Keratinocyte (primary cell): ENCODE measurements around the gene CCDC32. TPM values are rescaled to one million over a fixed set of nuclear protein-coding genes. Genes with fewer than 3 reads are reported as not detected.
A peak's percentile ranks its signal among the peaks of the same experiment; 100 is the strongest.

Experiments
- DNase-seq: peaks from one replicate; pipeline ENCODE4 v3.0.0-alpha.2; 2011; ENCODE audit warnings: low read depth, missing footprints, low spot score
- FAIRE-seq: peaks from 2 replicates; lab custom pipeline; 2011; peaks lifted over from hg19 to GRCh38; lab: Jason Lieb, UNC
- H2AFZ ChIP-seq: 2 replicates; pipeline ENCODE4 v1.6.0; 2012; ENCODE audit warnings: low read length, control low read depth, inconsistent platforms; ENCODE audit not compliant: control insufficient read depth
- H3K27ac ChIP-seq: 2 replicates; pipeline ENCODE4 v1.5.1; 2011; ENCODE audit warnings: low read length; ENCODE audit not compliant: control insufficient read depth, insufficient read depth
- H3K27me3 ChIP-seq: 3 replicates; pipeline ENCODE4 v1.6.0; 2011; ENCODE audit warnings: low read length; ENCODE audit not compliant: control insufficient read depth, insufficient read depth; ENCODE audit errors: extremely low read depth
- H3K36me3 ChIP-seq, 2 experiments: 2 replicates in 1 of 2; 3 replicates in 1 of 2; pipeline ENCODE4 v1.5.1; 2011; ENCODE audit warnings: low read length in 2 of 2, mild to moderate bottlenecking in 1 of 2; ENCODE audit not compliant: control insufficient read depth in 2 of 2, insufficient read depth in 2 of 2; ENCODE audit errors: extremely low read depth in 1 of 2
- H3K4me1 ChIP-seq: 3 replicates; pipeline ENCODE4 v1.5.1; 2011; ENCODE audit warnings: low read length; ENCODE audit not compliant: control insufficient read depth, insufficient read depth; ENCODE audit errors: extremely low read depth
- H3K4me2 ChIP-seq: 3 replicates; pipeline ENCODE4 v1.6.0; 2011; ENCODE audit warnings: low read depth, low read length; ENCODE audit not compliant: control insufficient read depth, insufficient read depth; ENCODE audit errors: extremely low read depth
- H3K4me3 ChIP-seq, 3 experiments: fragments of 200-600 bp in 1 of 3; sonication (generic) in 1 of 3; 2 replicates in 2 of 3; 3 replicates in 1 of 3; pipeline ENCODE4 v1.5.1; 2011 to 2016; ENCODE audit warnings: low read length in 3 of 3, mild to moderate bottlenecking in 3 of 3, control low read depth in 2 of 3, inconsistent platforms in 1 of 3, low read depth in 1 of 3, mixed read lengths in 1 of 3, mixed run types in 1 of 3, moderate library complexity in 1 of 3; ENCODE audit not compliant: control insufficient read depth in 2 of 3, insufficient read depth in 2 of 3; ENCODE audit errors: extremely low read depth in 1 of 3
- H3K79me2 ChIP-seq: 2 replicates; pipeline ENCODE4 v1.6.0; 2012; ENCODE audit warnings: low read length; ENCODE audit not compliant: control insufficient read depth, insufficient read depth
- H3K9ac ChIP-seq: 3 replicates; pipeline ENCODE4 v1.6.0; 2011; ENCODE audit warnings: low read length; ENCODE audit not compliant: control insufficient read depth, insufficient read depth; ENCODE audit errors: extremely low read depth
- H3K9me1 ChIP-seq: 3 replicates; pipeline ENCODE4 v1.6.0; 2011; ENCODE audit warnings: low read length; ENCODE audit not compliant: control insufficient read depth, insufficient read depth; ENCODE audit errors: extremely low read depth
- H3K9me3 ChIP-seq: 2 replicates; pipeline ENCODE4 v1.5.1; 2012; ENCODE audit warnings: low read depth, low read length; ENCODE audit not compliant: control insufficient read depth
- H4K20me1 ChIP-seq: 3 replicates; pipeline ENCODE4 v1.6.0; 2011; ENCODE audit warnings: low read length; ENCODE audit not compliant: control insufficient read depth, insufficient read depth; ENCODE audit errors: extremely low read depth
- CTCF ChIP-seq, 3 experiments: IDR thresholded peaks in 1 of 3; conservative IDR thresholded peaks in 1 of 3; optimal IDR thresholded peaks in 1 of 3; 2 replicates in 2 of 3; 3 replicates in 1 of 3; pipeline versions ENCODE3 to v1.5.1; 2011; ENCODE audit warnings: low read length in 3 of 3, mild to moderate bottlenecking in 3 of 3, moderate library complexity in 2 of 3, control low read depth in 1 of 3, inconsistent platforms in 1 of 3; ENCODE audit not compliant: insufficient read depth in 2 of 3; ENCODE audit errors: extremely low read depth in 1 of 3
- EZH2 ChIP-seq: IDR thresholded peaks from one replicate; pipeline ENCODE4 v1.6.1; 2012; ENCODE audit warnings: inconsistent platforms, mild to moderate bottlenecking, low read length, moderate library complexity
- dilution Hi-C: fragments of 300-500 bp; cut with MboI; formaldehyde crosslinking; loops from one replicate; pipeline ENCODE4 v1.7.0; 2020; ENCODE audit warnings: low sequenced_read_pairs; ENCODE audit not compliant: extremely low pct_ligation_motif_present
- polyA plus RNA-seq, 5 experiments: library from polyadenylated mRNA; depleted of rRNA in 3 of 5; stranded (reverse) in 3 of 5; stranded (forward) in 1 of 5; unstranded in 1 of 5; fragments of >200 nt; gene quantifications; 1 replicate in 1 of 5; 2 replicates in 3 of 5; 3 replicates in 1 of 5; pipeline versions ENCODE4 v1.2.1 to v1.2.3, GENCODE V29; 2011 to 2012; ENCODE audit warnings: missing spikeins in 2 of 5, low read depth in 1 of 5, low replicate concordance in 1 of 5

The CCDC32 gene
- polyA plus RNA-seq, 1 donor (not counting 4 experiments of a cell fraction or from before 2014, with no cell fraction given), result 18.0 TPM

- Histone ChIP-seq H3K36me3 (peaks cover 0 to 5% of the 10 kb centered on the region in 2 experiments), H4K20me1 (no peaks in the 10 kb centered on the region), H3K4me3 (no peak overlapping the region), H3K27ac (no peak overlapping the region), H3K4me2 (no peak overlapping the region), H3K79me2 (peaks cover 18% of the 10 kb centered on the region), H3K9me3 (no peaks in the 10 kb centered on the region), H2AFZ (no peak overlapping the region), H3K9ac (no peak overlapping the region), H3K9me1 (no peaks in the 10 kb centered on the region), H3K27me3 (no peaks in the 10 kb centered on the region), H3K4me1 (peaks cover 16% of the 10 kb centered on the region)
- no peak for TF ChIP-seq CTCF (optimal IDR thresholded peaks at IDR 0.05 in 1 of 3, IDR thresholded peaks at IDR 0.05 in 1 of 3, conservative IDR thresholded peaks at IDR 0.05 in 1 of 3; ENCODE audit: extremely low read depth in 1 of 3, insufficient read depth in 2 of 3, low read length in 3 of 3)
- TF ChIP-seq EZH2, result no peak
- no peak for FAIRE-seq
- dilution Hi-C loops, result no loop called here
- DNase-seq, result no peak
These were observed 2.2 kb downstream of the CCDC32 start for GRCh38 chr15:40562691-40563090.

DNA sequence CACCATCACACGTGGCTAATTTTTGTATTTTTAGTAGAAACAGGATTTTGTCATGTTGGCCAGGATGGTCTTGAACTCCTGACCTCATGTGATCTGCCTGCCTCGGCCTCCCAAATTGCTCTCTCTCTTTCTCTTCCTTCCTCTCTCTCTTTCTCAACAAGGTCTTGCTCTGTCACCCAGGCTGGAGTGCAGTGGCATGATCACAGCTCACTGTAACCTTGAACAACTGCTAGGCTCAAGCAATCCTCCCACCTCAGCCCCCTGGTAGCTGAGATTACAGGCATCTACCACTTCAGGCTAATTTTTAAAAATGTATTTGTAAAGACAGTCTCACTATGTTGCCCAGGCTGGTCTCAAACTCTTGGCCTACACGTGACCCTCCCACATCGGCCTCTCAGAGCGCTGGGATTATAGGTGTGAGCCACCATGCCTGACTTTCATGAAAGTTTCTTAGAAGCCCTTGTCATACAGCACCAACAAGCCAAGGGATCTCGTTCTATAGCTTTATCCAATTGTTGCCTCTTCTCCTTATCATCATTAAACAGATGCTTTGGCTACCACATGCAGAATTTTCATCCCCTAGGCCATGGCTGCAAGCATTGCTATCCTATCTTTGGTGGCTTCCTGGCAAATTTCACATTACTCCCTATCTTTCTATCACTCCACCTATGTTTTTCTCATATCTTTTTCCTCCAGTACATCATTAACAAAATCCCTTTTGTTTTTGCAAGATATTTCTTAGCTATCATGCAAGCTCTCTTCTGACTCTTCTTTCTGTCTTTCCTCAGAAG, 5.7 kb downstream of the CCDC32 start:
- Histone ChIP-seq H3K9ac (no peak overlapping the region), H3K9me3 (no peaks in the 10 kb centered on the region), H3K27me3 (no peaks in the 10 kb centered on the region), H3K4me1 (peaks cover 11% of the 10 kb centered on the region), H3K36me3 (peaks cover 6 to 12% of the 10 kb centered on the region in 2 experiments), H3K79me2 (peaks cover 16% of the 10 kb centered on the region), H3K4me3 (no peak overlapping the region), H3K4me2 (peak overlapping the region; percentile 31), H3K9me1 (no peaks in the 10 kb centered on the region), H4K20me1 (no peaks in the 10 kb centered on the region), H2AFZ (no peak overlapping the region), H3K27ac (no peak overlapping the region)
- TF ChIP-seq CTCF (optimal IDR thresholded peaks at IDR 0.05 in 1 of 3, IDR thresholded peaks at IDR 0.05 in 1 of 3, conservative IDR thresholded peaks at IDR 0.05 in 1 of 3; ENCODE audit: extremely low read depth in 1 of 3, insufficient read depth in 2 of 3, low read length in 3 of 3) (no peak), EZH2 (no peak)
- no peak for FAIRE-seq
- DNase-seq, result no peak
- dilution Hi-C loops, result no loop called here
